H9 (cell line): ENCODE measurements around the gene MERTK. TPM values are rescaled to one million over a fixed set of nuclear protein-coding genes. Genes with fewer than 3 reads are reported as not detected.

Experiments
- DNase-seq: peaks from one replicate; pipeline ENCODE4 v3.0.0-alpha.2; 2017
- H2AFZ ChIP-seq: one replicate; pipeline ENCODE4 v1.6.1; 2013; ENCODE audit warnings: mild to moderate bottlenecking, low read length, control low read depth, moderate library complexity
- H2AK5ac ChIP-seq: 2 replicates; pipeline ENCODE4 v1.6.1; 2013; ENCODE audit warnings: low read length, control low read depth, mixed read lengths; ENCODE audit not compliant: insufficient read length
- H2BK120ac ChIP-seq: one replicate; pipeline ENCODE4 v1.6.1; 2013; ENCODE audit warnings: low read depth, mild to moderate bottlenecking, low read length, control low read depth, inconsistent platforms; ENCODE audit not compliant: poor library complexity, severe bottlenecking
- H2BK12ac ChIP-seq: 2 replicates; pipeline ENCODE4 v1.6.1; 2013; ENCODE audit warnings: low read length, control low read depth, mixed read lengths, low read depth; ENCODE audit not compliant: insufficient read length
- H2BK15ac ChIP-seq: 2 replicates; pipeline ENCODE4 v1.6.1; 2013; ENCODE audit warnings: low read depth, low read length, control low read depth
- H2BK20ac ChIP-seq: one replicate; pipeline ENCODE4 v1.6.1; 2013; ENCODE audit warnings: low read depth, mild to moderate bottlenecking, low read length, control low read depth, inconsistent platforms; ENCODE audit not compliant: poor library complexity, severe bottlenecking
- H2BK5ac ChIP-seq: 2 replicates; pipeline ENCODE4 v1.6.1; 2013; ENCODE audit warnings: low read length, control low read depth, mixed read lengths; ENCODE audit not compliant: insufficient read length
- H3K14ac ChIP-seq: 2 replicates; pipeline ENCODE4 v1.6.1; 2013; ENCODE audit warnings: low read length, control low read depth; ENCODE audit not compliant: insufficient read depth
- H3K18ac ChIP-seq: 2 replicates; pipeline ENCODE4 v1.6.1; 2013; ENCODE audit warnings: low read depth, mild to moderate bottlenecking, mixed read lengths, low read length, control low read depth; ENCODE audit not compliant: insufficient read length
- H3K23ac ChIP-seq: 2 replicates; pipeline ENCODE4 v1.6.1; 2013; ENCODE audit warnings: low read length, control low read depth, mixed read lengths, low read depth; ENCODE audit not compliant: insufficient read length
- H3K23me2 ChIP-seq: 2 replicates; pipeline ENCODE4 v1.6.1; 2013; ENCODE audit warnings: low read depth, mild to moderate bottlenecking, mixed read lengths, low read length, control low read depth; ENCODE audit not compliant: insufficient read length, poor library complexity, severe bottlenecking
- H3K27ac ChIP-seq: 2 replicates; pipeline ENCODE4 v1.5.1; 2013; ENCODE audit warnings: low read length, control low read depth, mixed read lengths, low read depth; ENCODE audit not compliant: insufficient read length
- H3K27me3 ChIP-seq: 2 replicates; pipeline ENCODE4 v1.6.1; 2013; ENCODE audit warnings: low read length, control low read depth, inconsistent platforms; ENCODE audit not compliant: insufficient read depth
- H3K4ac ChIP-seq: 2 replicates; pipeline ENCODE4 v1.6.1; 2013; ENCODE audit warnings: low read depth, mild to moderate bottlenecking, control low read depth, inconsistent platforms, low read length, moderate library complexity
- H3K4me1 ChIP-seq: 2 replicates; pipeline ENCODE4 v1.6.1; 2013; ENCODE audit warnings: low read length, control low read depth, inconsistent platforms; ENCODE audit not compliant: insufficient read depth
- H3K4me2 ChIP-seq: 2 replicates; pipeline ENCODE4 v1.6.1; 2013; ENCODE audit warnings: low read length, control low read depth, mixed read lengths; ENCODE audit not compliant: insufficient read length, insufficient read depth
- H3K56ac ChIP-seq: 2 replicates; pipeline ENCODE4 v1.6.1; 2013; ENCODE audit warnings: low read depth, mild to moderate bottlenecking, mixed read lengths, low read length, control low read depth; ENCODE audit not compliant: insufficient read length
- H3K79me1 ChIP-seq: 2 replicates; pipeline ENCODE4 v1.6.1; 2013; ENCODE audit warnings: low read depth, mild to moderate bottlenecking, moderate library complexity, low read length, control low read depth, inconsistent platforms; ENCODE audit not compliant: insufficient read depth, poor library complexity, severe bottlenecking
- H3K79me2 ChIP-seq: 2 replicates; pipeline ENCODE4 v1.6.1; 2013; ENCODE audit warnings: low read length, control low read depth, inconsistent platforms; ENCODE audit not compliant: insufficient read depth
- H3K9ac ChIP-seq: 2 replicates; pipeline ENCODE4 v1.6.1; 2013; ENCODE audit warnings: low read length, control low read depth, mixed read lengths; ENCODE audit not compliant: insufficient read length; ENCODE audit errors: extremely low read depth
- H3K9me3 ChIP-seq: one replicate; pipeline ENCODE4 v1.6.1; 2013; ENCODE audit warnings: low read depth, low read length, inconsistent platforms; ENCODE audit not compliant: control insufficient read depth
- H3T11ph ChIP-seq: one replicate; pipeline ENCODE4 v1.6.1; 2013; ENCODE audit warnings: mild to moderate bottlenecking, low read length, control low read depth, inconsistent platforms
- H4K20me1 ChIP-seq: one replicate; pipeline ENCODE4 v1.6.1; 2013; ENCODE audit not compliant: control insufficient read depth, insufficient read length, insufficient read depth
- H4K5ac ChIP-seq: 2 replicates; pipeline ENCODE4 v1.6.1; 2013; ENCODE audit warnings: low read depth, mild to moderate bottlenecking, mixed read lengths, low read length, control low read depth; ENCODE audit not compliant: insufficient read length
- H4K8ac ChIP-seq: replicated peaks from 2 replicates; pipeline ENCODE4 v1.6.1; 2013; ENCODE audit warnings: low read length, control low read depth, mixed read lengths, low read depth; ENCODE audit not compliant: insufficient read length
- H4K91ac ChIP-seq: 2 replicates; pipeline ENCODE4 v1.6.1; 2013; ENCODE audit warnings: low read depth, mild to moderate bottlenecking, moderate library complexity, mixed read lengths, low read length, control low read depth; ENCODE audit not compliant: insufficient read length
- H3K27ac Mint-ChIP-seq, 3 experiments: 2 replicates in 2 of 3; 3 replicates in 1 of 3; pipeline ENCODE4 v1.8.0; 2020 to 2021; ENCODE audit warnings: mixed read lengths in 3 of 3, mild to moderate bottlenecking in 1 of 3, moderate library complexity in 1 of 3
- H3K27me3 Mint-ChIP-seq: 2 replicates; pipeline ENCODE4 v1.8.0; 2021; ENCODE audit warnings: low read depth, mild to moderate bottlenecking, moderate library complexity, mixed read lengths
- H3K36me3 Mint-ChIP-seq, 3 experiments: 2 replicates in 2 of 3; 3 replicates in 1 of 3; pipeline ENCODE4 v1.8.0; 2020 to 2021; ENCODE audit warnings: low read depth in 3 of 3, mixed read lengths in 3 of 3; ENCODE audit not compliant: insufficient read depth in 1 of 3
- H3K4me1 Mint-ChIP-seq, 2 experiments: 2 replicates each; pipeline ENCODE4 v1.8.0; 2020; ENCODE audit warnings: mixed read lengths in 2 of 2
- H3K4me3 Mint-ChIP-seq, 2 experiments: 2 replicates in 1 of 2; 3 replicates in 1 of 2; pipeline ENCODE4 v1.8.0; 2020 to 2021; ENCODE audit warnings: mild to moderate bottlenecking in 2 of 2, mixed read lengths in 2 of 2, moderate library complexity in 1 of 2
- H3K9me3 Mint-ChIP-seq, 2 experiments: 2 replicates in 1 of 2; 3 replicates in 1 of 2; pipeline ENCODE4 v1.8.0; 2020; ENCODE audit warnings: mild to moderate bottlenecking in 2 of 2, mixed read lengths in 2 of 2, moderate library complexity in 1 of 2
- CTCF ChIP-seq: fragments of 200-600 bp; sonication (generic); conservative IDR thresholded peaks from 3 replicates; pipeline ENCODE4 v1.8.0; 2021; ENCODE audit warnings: antibody characterized with exemption, mild to moderate bottlenecking
- total RNA-seq: library from RNA; stranded (reverse); gene quantifications from 2 replicates; pipeline ENCODE4 v1.2.1, GENCODE V29; 2021

The MERTK gene
- total RNA-seq, 1 experiment from 2014 or later = 4.8 TPM

- Histone ChIP-seq H3K56ac (no peak overlapping the region), H3T11ph (no peak overlapping the region), H3K9me3 (no peaks in the 10 kb centered on the region), H3K14ac (no peak overlapping the region), H3K27ac (no peak overlapping the region), H3K79me2 (no peaks in the 10 kb centered on the region), H4K8ac (no peak overlapping the region), H4K20me1 (no peaks in the 10 kb centered on the region), H2AK5ac (no peak overlapping the region), H2BK120ac (no peak overlapping the region), H2BK5ac (no peak overlapping the region), H3K4me2 (no peak overlapping the region), H2BK20ac (no peak overlapping the region), H4K5ac (no peak overlapping the region), H3K9ac (no peak overlapping the region), H4K91ac (no peak overlapping the region), H3K23ac (no peak overlapping the region), H3K4me1 (no peaks in the 10 kb centered on the region), H3K18ac (no peak overlapping the region), H2BK15ac (no peak overlapping the region), H3K23me2 (no peaks in the 10 kb centered on the region), H2AFZ (no peak overlapping the region), H2BK12ac (no peak overlapping the region), H3K4ac (no peak overlapping the region), H3K27me3 (no peaks in the 10 kb centered on the region), H3K79me1 (no peaks in the 10 kb centered on the region)
- H3K36me3 Mint-ChIP-seq = peaks cover 0 to 12% (median 0%) of the 10 kb centered on the region in 3 experiments; a peak in 6 of 7 replicates
- H3K4me3 Mint-ChIP-seq = no peak overlapping the region
- no peaks in the 10 kb centered on the region for H3K9me3 Mint-ChIP-seq
- no peak overlapping the region for H3K27ac Mint-ChIP-seq
- no peaks in the 10 kb centered on the region for H3K27me3 Mint-ChIP-seq
- no peak for DNase-seq
- H3K4me1 Mint-ChIP-seq = no peaks in the 10 kb centered on the region
- TF ChIP-seq CTCF = no peak
Observed at GRCh38 chr2:112001942-112002341, 103.5 kb downstream of the MERTK start.
